Bone marrow (tissue), 2 donors: ENCODE results near the gene NCAPD3.
A peak's percentile ranks its signal among the peaks of the same experiment; 100 is the strongest.
"Not testable (repeated sequence)": the region's sequence is repeated elsewhere in the genome, so short reads cannot be mapped to it uniquely, and the experiment has no call there.

Experiments
- DNase-seq, 2 donors: peaks; one replicate each; lab custom pipeline; 2025; lab: John Stamatoyannopoulos, UW

The NCAPD3 gene

GRCh38 chr11:134223836-134224709, at the start of gene NCAPD3, which contains the start of gene VPS26B:
Gene NCAPD3 (minus strand): TSS chr11:134223967. CDS start chr11:134223926, 41 bp downstream.
Gene VPS26B (plus strand): TSS chr11:134224671. CDS start chr11:134225123, 452 bp downstream.
- DNase-seq: peak; percentile 90 to 94

- no peak for DNase-seq
These were observed 49.5 kb upstream of the NCAPD3 start for GRCh38 chr11:134273317-134273712.

GRCh38 chr11:134272381-134273316, 48.9 kb upstream of the NCAPD3 start:
- no peak for DNase-seq

- DNase-seq: no peak
These were observed 48.2 kb upstream of the NCAPD3 start for GRCh38 chr11:134271978-134272377.

- no peak for DNase-seq
These were observed 46.5 kb upstream of the NCAPD3 start for GRCh38 chr11:134270250-134270714.

GRCh38 chr11:134267966-134268365, 44.2 kb upstream of the NCAPD3 start:
- no peak for DNase-seq

- DNase-seq: no peak
These were observed 43.7 kb upstream of the NCAPD3 start for GRCh38 chr11:134267461-134267860.

GRCh38 chr11:134266841-134267251, 43.1 kb upstream of the NCAPD3 start:
- no peak for DNase-seq

GRCh38 chr11:134266440-134266839, 42.7 kb upstream of the NCAPD3 start:
- no peak for DNase-seq

GRCh38 chr11:134264966-134265764, 41.4 kb upstream of the NCAPD3 start:
- DNase-seq: no peak

- DNase-seq: no peak
These were observed 38.1 kb upstream of the NCAPD3 start for GRCh38 chr11:134261626-134262488.

- DNase-seq: no peak
These were observed 37.2 kb upstream of the NCAPD3 start for GRCh38 chr11:134260983-134261382.

GRCh38 chr11:134260503-134260902, 36.7 kb upstream of the NCAPD3 start:
- no peak for DNase-seq

- no peak for DNase-seq
These were observed 34.8 kb upstream of the NCAPD3 start for GRCh38 chr11:134258577-134258976.

- no peak for DNase-seq
These were observed 33.3 kb upstream of the NCAPD3 start for GRCh38 chr11:134257101-134257500.

GRCh38 chr11:134255184-134255561, 31.4 kb upstream of the NCAPD3 start:
- DNase-seq: not testable (repeated sequence)

GRCh38 chr11:134254433-134255183, 30.8 kb upstream of the NCAPD3 start:
- no peak for DNase-seq

GRCh38 chr11:134253188-134253993, 29.6 kb upstream of the NCAPD3 start, which contains the start of the genes ACAD8 and THYN1:
Gene ACAD8 (plus strand): TSS chr11:134253568. CDS start chr11:134253601, 33 bp downstream.
Gene THYN1 (minus strand): TSS chr11:134253352. CDS start chr11:134252882, 470 bp downstream.
- DNase-seq: peak; percentile 57 to 93
